Esophagus muscularis mucosa (tissue), 4 donors: ENCODE results near the gene ZNF750. TPM values are rescaled to one million over a fixed set of nuclear protein-coding genes. Genes with fewer than 3 reads are reported as not detected.

ENCODE experiments used
- DNase-seq: peaks from one replicate; pipeline ENCODE4 v3.0.0-alpha.2; 2017; ENCODE audit errors: extremely low spot score
- H3K27ac ChIP-seq, 4 donors: fragments of 200-600 bp; sonication (generic); replicated peaks in 1 of 4; 1 replicate in 3 of 4; 2 replicates in 1 of 4; pipeline ENCODE4 v1.5.1; 2016 to 2019; ENCODE audit warnings: mild to moderate bottlenecking in 1 of 4
- H3K27me3 ChIP-seq, 4 donors: fragments of 200-600 bp; sonication (generic); one replicate each; pipeline versions ENCODE4 v1.5.1 to v1.6.0; 2016 to 2019
- H3K36me3 ChIP-seq, 4 donors: fragments of 200-600 bp; sonication (generic); one replicate each; pipeline ENCODE4 v1.5.1; 2016 to 2019
- H3K4me1 ChIP-seq, 4 donors: fragments of 200-600 bp; sonication (generic); one replicate each; pipeline ENCODE4 v1.5.1; 2016 to 2019
- H3K4me3 ChIP-seq, 4 donors: fragments of 200-600 bp; sonication (generic); 1 replicate in 2 of 4; 2 replicates in 2 of 4; pipeline ENCODE4 v1.5.1; 2016 to 2019; ENCODE audit warnings: mild to moderate bottlenecking in 4 of 4, moderate library complexity in 1 of 4
- H3K9me3 ChIP-seq, 4 donors: fragments of 200-600 bp; sonication (generic); 1 replicate in 3 of 4; 2 replicates in 1 of 4; pipeline ENCODE4 v1.5.1; 2016 to 2019
- CTCF ChIP-seq, 3 experiments: fragments of 200-600 bp in 2 of 3; fragments of 450-650 bp in 1 of 3; sonication (generic) in 2 of 3; IDR thresholded peaks; one replicate each; pipeline ENCODE4 v1.5.1; 2017 to 2019; ENCODE audit warnings: antibody characterized with exemption in 3 of 3, mild to moderate bottlenecking in 2 of 3, moderate library complexity in 1 of 3
- EP300 ChIP-seq: sonication (generic); formaldehyde crosslinking; IDR thresholded peaks from one replicate; pipeline ENCODE4 v1.6.1; 2017; ENCODE audit warnings: antibody characterized with exemption
- POLR2A ChIP-seq: fragments of 450-650 bp; IDR thresholded peaks from one replicate; pipeline ENCODE4 v1.6.1; 2017; ENCODE audit warnings: antibody characterized with exemption, moderate library complexity, mild to moderate bottlenecking, low read depth
- POLR2AphosphoS5 ChIP-seq, 2 donors: sonication (generic); formaldehyde crosslinking; IDR thresholded peaks; one replicate each; pipeline ENCODE4 v1.6.1; 2017; ENCODE audit warnings: antibody characterized with exemption in 2 of 2
- WGBS: methylation state at CpG from one replicate; pipeline ENCODE4 v1.1.5; 2018; 5-methylcytosine and 5-hydroxymethylcytosine counted together
- intact Hi-C: fragments of 100-400 bp; cut with DNase I; formaldehyde crosslinking; loops from one replicate; pipeline ENCODE4 v1.15.1; 2023
- total RNA-seq, 4 donors: library from RNA; depleted of rRNA; stranded (reverse); fragments of >200 nt; gene quantifications; one replicate each; pipeline versions ENCODE4 v1.1.0 to v1.2.1, GENCODE V29; 2016

Gene ZNF750
- total RNA-seq, 4 donors from 2014 or later, result not detected

- Histone ChIP-seq H3K36me3 (peaks cover 16 to 89% (median 69%) of the 10 kb centered on the region in 4 donors), H3K4me1 (no peaks in the 10 kb centered on the region), H3K27ac (no peak overlapping the region), H3K4me3 (no peak overlapping the region), H3K9me3 (peaks cover 0 to 14% (median 3%) of the 10 kb centered on the region in 4 donors), H3K27me3 (no peaks in the 10 kb centered on the region)
- TF ChIP-seq POLR2AphosphoS5 (IDR thresholded peaks at IDR 0.05), result no peak
- no peak for TF ChIP-seq POLR2A
- 100% methylated on average over 5 of the region's 5 CpGs for WGBS
- intact Hi-C loops, result no loop called here
- no peak for DNase-seq
Measured at GRCh38 chr17:82815354-82815753, 24.5 kb downstream of the ZNF750 start.

DNA sequence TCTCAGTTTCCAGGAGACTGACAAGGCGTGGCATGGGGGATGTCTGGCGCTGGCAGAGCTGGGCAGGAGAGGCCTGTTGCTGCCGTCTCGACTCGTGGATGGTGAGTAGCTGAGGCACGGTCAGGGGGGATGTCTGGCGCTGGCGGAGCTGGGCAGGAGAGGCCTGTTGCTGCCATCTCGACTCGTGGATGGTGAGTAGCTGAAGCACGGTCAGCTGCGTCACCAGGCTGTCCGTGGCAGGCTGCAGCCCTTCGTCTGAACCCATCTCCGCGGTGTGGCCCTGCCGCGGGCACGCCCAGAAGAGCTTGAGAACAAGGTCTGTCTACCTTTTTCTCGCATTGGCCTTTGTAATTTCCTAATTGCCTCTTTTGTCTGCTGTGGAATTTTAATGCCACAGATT, 25.0 kb downstream of the ZNF750 start:
- WGBS, result 98% methylated on average over 16 of the region's 20 CpGs
- Histone ChIP-seq H3K36me3 (peaks cover 16 to 94% (median 71%) of the 10 kb centered on the region in 4 donors), H3K4me1 (peaks cover 0 to 3% (median 1%) of the 10 kb centered on the region in 4 donors), H3K27me3 (no peaks in the 10 kb centered on the region), H3K9me3 (peaks cover 0 to 9% (median 0%) of the 10 kb centered on the region in 4 donors), H3K4me3 (no peak overlapping the region), H3K27ac (no peak overlapping the region)
- intact Hi-C loops, result no loop called here
- no peak for DNase-seq
- TF ChIP-seq POLR2AphosphoS5 (IDR thresholded peaks at IDR 0.05) (no peak), CTCF (IDR thresholded peaks at IDR 0.05) (no peak), POLR2A (no peak), EP300 (no peak)

GRCh38 chr17:82813299-82814051, 26.3 kb downstream of the ZNF750 start:
- Histone ChIP-seq H3K4me3 (no peak overlapping the region), H3K27me3 (no peaks in the 10 kb centered on the region), H3K27ac (no peak overlapping the region), H3K36me3 (peaks cover 13 to 88% (median 63%) of the 10 kb centered on the region in 4 donors), H3K9me3 (no peaks in the 10 kb centered on the region), H3K4me1 (peaks cover 0 to 11% (median 8%) of the 10 kb centered on the region in 4 donors)
- WGBS, result 92% methylated on average over 23 of the region's 23 CpGs
- intact Hi-C loops, result no loop called here
- TF ChIP-seq POLR2A (no peak), CTCF (IDR thresholded peaks at IDR 0.05) (no peak), POLR2AphosphoS5 (IDR thresholded peaks at IDR 0.05) (no peak), EP300 (no peak)
- DNase-seq, result no peak

- Histone ChIP-seq H3K36me3 (peaks cover 13 to 85% (median 63%) of the 10 kb centered on the region in 4 donors), H3K4me1 (peaks cover 3 to 15% (median 9%) of the 10 kb centered on the region in 4 donors), H3K27ac (no peak overlapping the region), H3K4me3 (no peak overlapping the region), H3K9me3 (no peaks in the 10 kb centered on the region), H3K27me3 (no peaks in the 10 kb centered on the region)
- TF ChIP-seq CTCF (IDR thresholded peaks at IDR 0.05) (no peak), EP300 (no peak), POLR2A (no peak), POLR2AphosphoS5 (IDR thresholded peaks at IDR 0.05) (no peak)
- intact Hi-C loops, result no loop called here
- DNase-seq, result no peak
- over 99% methylated on average over 17 of the region's 17 CpGs for WGBS
Measured at GRCh38 chr17:82812601-82813000, 27.2 kb downstream of the ZNF750 start.

GRCh38 chr17:82812058-82812457, 27.8 kb downstream of the ZNF750 start:
- Histone ChIP-seq H3K4me3 (no peak overlapping the region), H3K27me3 (no peaks in the 10 kb centered on the region), H3K36me3 (peaks cover 13 to 85% (median 65%) of the 10 kb centered on the region in 4 donors), H3K4me1 (peaks cover 7 to 21% (median 13%) of the 10 kb centered on the region in 4 donors), H3K27ac (no peak overlapping the region), H3K9me3 (no peaks in the 10 kb centered on the region)
- no peak for DNase-seq
- no peak for TF ChIP-seq POLR2A
- no peak for TF ChIP-seq CTCF (IDR thresholded peaks at IDR 0.05)
- TF ChIP-seq POLR2AphosphoS5 (IDR thresholded peaks at IDR 0.05), result no peak
- intact Hi-C loops, result no loop called here
- 95% methylated on average over 12 of the region's 15 CpGs for whole genome bisulfite sequencing
